HFFc6 (cell line): ENCODE measurements around the gene CXCL14. TPM values are rescaled to one million over a fixed set of nuclear protein-coding genes. Genes with fewer than 3 reads are reported as not detected.
A peak's percentile ranks its signal among the peaks of the same experiment; 100 is the strongest.

Experiments
- DNase-seq: peaks from one replicate; pipeline ENCODE4 v3.0.0-alpha.2; 2018
- H3K27ac Mint-ChIP-seq: 2 replicates; pipeline ENCODE4 v1.8.0; 2020; ENCODE audit warnings: mild to moderate bottlenecking, mixed read lengths
- H3K27me3 Mint-ChIP-seq: 2 replicates; pipeline ENCODE4 v1.8.0; 2021; ENCODE audit warnings: mild to moderate bottlenecking, moderate library complexity, mixed read lengths; ENCODE audit not compliant: insufficient read depth
- H3K36me3 Mint-ChIP-seq: 2 replicates; pipeline ENCODE4 v1.8.0; 2021; ENCODE audit warnings: low read depth, mixed read lengths
- H3K4me1 Mint-ChIP-seq: 2 replicates; pipeline ENCODE4 v1.8.0; 2020; ENCODE audit warnings: low read depth, mixed read lengths
- H3K4me3 Mint-ChIP-seq: 2 replicates; pipeline ENCODE4 v1.8.0; 2020; ENCODE audit warnings: mild to moderate bottlenecking, moderate library complexity, mixed read lengths
- H3K9me3 Mint-ChIP-seq: 2 replicates; pipeline ENCODE4 v1.8.0; 2020; ENCODE audit warnings: mild to moderate bottlenecking, mixed read lengths
- long read RNA-seq: library from polyadenylated mRNA; unstranded; transcript quantifications from one replicate; pipeline ENCODE4 v2.0.0, GENCODE V29; 2019
- total RNA-seq, 6 experiments: library from RNA; stranded (reverse); fragmentation: NEBNext Ultra II Directional; extraction: Animal tissue kit (Norgen Biotek cat#: 25700); gene quantifications; 2 replicates in 1 of 6; 3 replicates in 5 of 6; pipeline ENCODE4 v1.2.3, GENCODE V29; 2021
- TF ChIP-seq, protein P1 (sequence below): fragments of 200-600 bp; sonication (generic); IDR thresholded peaks from 2 replicates; pipeline ENCODE4 v1.5.0; 2021; ENCODE audit warnings: antibody characterized with exemption, mild to moderate bottlenecking

CXCL14 gene, protein sequence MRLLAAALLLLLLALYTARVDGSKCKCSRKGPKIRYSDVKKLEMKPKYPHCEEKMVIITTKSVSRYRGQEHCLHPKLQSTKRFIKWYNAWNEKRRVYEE
- under 1 TPM in 1 of 6 experiments, not detected in 5; 0.17 TPM for total RNA-seq
- long read RNA-seq: 0 reads

DNA sequence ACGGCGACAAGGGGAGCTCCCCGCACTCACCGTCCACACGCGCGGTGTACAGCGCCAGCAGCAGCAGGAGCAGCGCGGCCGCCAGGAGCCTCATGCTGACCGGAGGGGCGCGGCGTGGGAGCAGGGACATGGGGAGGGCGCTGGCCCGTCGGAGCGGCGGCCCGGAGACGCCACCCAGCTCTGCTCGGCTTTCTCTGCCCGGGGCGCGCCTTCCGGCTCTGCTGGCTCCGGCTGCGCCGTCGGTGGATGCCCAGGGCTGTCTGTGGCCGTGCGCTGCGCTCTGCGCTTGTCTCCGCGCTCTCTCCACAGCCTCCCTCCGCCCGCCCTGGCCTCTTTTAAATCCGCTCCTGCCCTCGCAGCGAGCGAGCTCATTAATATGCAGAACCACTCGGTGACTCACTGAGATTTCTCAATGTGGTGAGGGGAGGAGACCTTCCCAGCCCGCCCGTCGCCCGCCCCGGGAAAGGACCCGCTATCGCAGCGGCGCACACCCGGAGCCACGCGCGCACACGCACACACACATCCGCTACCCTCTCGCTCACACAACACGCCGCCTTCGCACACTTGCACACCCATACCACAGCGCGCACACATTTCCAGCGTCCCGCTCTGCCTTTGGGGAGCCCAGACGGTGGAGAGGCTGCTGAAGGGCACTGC is at the start of gene CXCL14:
Gene CXCL14, minus strand, starts transcription at position 307 of the 657 bp plus-strand sequence. Its CDS starts 213 bp downstream, at position 94.
- no peak within 1 kb of the TSS for H3K27ac Mint-ChIP-seq
- peak; percentile 27 for DNase-seq
- TF ChIP-seq, protein P1, sequence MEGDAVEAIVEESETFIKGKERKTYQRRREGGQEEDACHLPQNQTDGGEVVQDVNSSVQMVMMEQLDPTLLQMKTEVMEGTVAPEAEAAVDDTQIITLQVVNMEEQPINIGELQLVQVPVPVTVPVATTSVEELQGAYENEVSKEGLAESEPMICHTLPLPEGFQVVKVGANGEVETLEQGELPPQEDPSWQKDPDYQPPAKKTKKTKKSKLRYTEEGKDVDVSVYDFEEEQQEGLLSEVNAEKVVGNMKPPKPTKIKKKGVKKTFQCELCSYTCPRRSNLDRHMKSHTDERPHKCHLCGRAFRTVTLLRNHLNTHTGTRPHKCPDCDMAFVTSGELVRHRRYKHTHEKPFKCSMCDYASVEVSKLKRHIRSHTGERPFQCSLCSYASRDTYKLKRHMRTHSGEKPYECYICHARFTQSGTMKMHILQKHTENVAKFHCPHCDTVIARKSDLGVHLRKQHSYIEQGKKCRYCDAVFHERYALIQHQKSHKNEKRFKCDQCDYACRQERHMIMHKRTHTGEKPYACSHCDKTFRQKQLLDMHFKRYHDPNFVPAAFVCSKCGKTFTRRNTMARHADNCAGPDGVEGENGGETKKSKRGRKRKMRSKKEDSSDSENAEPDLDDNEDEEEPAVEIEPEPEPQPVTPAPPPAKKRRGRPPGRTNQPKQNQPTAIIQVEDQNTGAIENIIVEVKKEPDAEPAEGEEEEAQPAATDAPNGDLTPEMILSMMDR: no peak

DNA sequence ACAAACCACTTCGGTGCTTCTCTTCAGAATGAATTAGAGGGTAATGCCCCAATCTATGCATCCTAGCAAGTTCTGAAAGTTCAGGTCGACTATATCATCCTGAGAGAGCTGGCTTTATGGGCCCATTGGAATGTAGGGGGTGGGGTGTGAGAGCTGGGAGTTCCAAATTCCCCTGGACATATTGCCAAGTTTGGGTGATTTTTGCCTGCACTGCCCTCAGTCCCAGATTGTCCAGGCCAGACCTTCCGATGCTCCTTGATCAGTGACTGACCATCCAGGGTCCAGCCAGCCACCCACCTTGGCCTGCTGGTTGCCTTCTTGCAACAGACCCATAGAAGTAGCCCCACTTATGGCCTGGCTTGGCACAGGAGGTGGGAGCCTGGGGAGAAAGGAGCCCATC is 47.8 kb upstream of the CXCL14 start:
- no peaks in the 10 kb centered on the region for H3K36me3 Mint-ChIP-seq
- no peak overlapping the region for H3K27ac Mint-ChIP-seq
- peaks cover 7% of the 10 kb centered on the region for H3K27me3 Mint-ChIP-seq

More for the DNA sequence above, at the start of gene CXCL14:
- Mint-ChIP-seq H3K36me3 (no peaks in the 10 kb centered on the region), H3K27me3 (peaks cover 46% of the 10 kb centered on the region), H3K4me1 (peaks cover 18% of the 10 kb centered on the region), H3K9me3 (peaks cover 5% of the 10 kb centered on the region; the same call in 1 of the 2 replicates), H3K4me3 (peak within 1 kb of the TSS; percentile 64)

DNA sequence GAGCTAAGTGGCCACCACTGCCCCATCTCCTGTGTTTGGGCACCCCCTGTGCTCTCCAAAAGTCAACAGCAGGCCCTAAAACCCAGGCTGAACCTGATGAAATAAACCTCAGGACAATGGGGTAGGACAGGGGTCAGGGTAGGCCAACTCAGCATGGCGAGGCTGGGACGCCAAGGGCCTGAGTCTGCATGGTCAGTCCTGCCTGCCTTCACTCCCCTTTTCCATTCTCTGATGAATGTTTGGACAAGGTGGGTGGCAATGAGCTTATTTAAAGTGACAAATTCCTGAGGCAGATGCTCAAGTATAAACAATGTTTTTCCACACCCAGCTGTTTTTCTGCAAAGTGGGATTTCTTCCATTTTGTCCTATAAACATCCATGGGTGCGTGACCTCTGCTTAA is 47.2 kb upstream of the CXCL14 start:
- TF ChIP-seq, protein P1: no peak
- no peak overlapping the region for H3K4me3 Mint-ChIP-seq
- H3K9me3 Mint-ChIP-seq: no peaks in the 10 kb centered on the region
- no peak overlapping the region for H3K27ac Mint-ChIP-seq
- H3K4me1 Mint-ChIP-seq: no peaks in the 10 kb centered on the region
- H3K36me3 Mint-ChIP-seq: no peaks in the 10 kb centered on the region
- no peak for DNase-seq
- peaks cover 7% of the 10 kb centered on the region for H3K27me3 Mint-ChIP-seq

More for the DNA sequence above, 47.8 kb upstream of the CXCL14 start:
- Mint-ChIP-seq H3K9me3 (no peaks in the 10 kb centered on the region), H3K4me3 (no peak overlapping the region), H3K4me1 (no peaks in the 10 kb centered on the region)
- DNase-seq: no peak
- TF ChIP-seq, protein P1: no peak

DNA sequence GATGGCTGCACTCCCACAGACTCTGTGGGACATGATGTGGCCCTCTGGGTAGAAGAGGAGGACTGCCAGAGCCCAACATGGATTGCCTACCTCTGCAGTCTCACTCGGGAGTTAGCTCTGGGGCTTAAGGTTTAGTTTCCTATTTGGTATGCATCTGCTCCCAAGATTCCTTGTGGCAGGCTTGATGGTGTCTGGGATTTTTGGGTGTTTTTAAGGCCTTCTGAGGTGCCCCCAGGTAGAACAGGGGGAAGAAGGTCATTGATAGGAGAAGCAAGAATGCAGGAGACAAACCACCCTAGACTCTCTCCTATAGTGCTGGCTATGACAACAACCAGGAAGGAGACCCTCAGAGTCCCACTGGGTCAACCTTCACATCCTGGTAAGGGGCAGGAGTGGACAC is 46.7 kb upstream of the CXCL14 start:
- Mint-ChIP-seq H3K27me3 (peaks cover 7% of the 10 kb centered on the region), H3K36me3 (no peaks in the 10 kb centered on the region), H3K4me3 (no peak overlapping the region), H3K9me3 (no peaks in the 10 kb centered on the region), H3K27ac (no peak overlapping the region), H3K4me1 (no peaks in the 10 kb centered on the region)
- DNase-seq: no peak
- TF ChIP-seq, protein P1: no peak

DNA sequence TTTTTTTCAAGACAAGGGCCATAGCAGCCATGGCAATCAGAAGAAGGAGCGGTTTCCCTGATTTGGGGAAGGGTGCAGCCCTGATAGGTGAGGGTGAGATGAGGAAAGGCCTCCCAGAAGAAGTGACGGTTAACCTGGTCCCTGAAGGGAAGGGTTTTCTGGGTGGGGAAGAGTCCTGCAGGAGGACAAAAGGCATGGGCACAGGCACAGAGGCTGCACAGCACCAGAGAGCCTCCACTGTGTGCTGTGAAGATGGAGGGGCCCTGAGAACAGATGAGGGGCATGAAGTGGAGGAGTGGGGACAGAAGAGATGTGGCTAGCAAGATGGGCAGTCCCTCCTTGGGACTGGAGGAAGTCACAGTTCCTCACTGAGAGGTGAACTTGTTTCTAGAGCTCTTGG is 46.3 kb upstream of the CXCL14 start:
- Mint-ChIP-seq H3K36me3 (no peaks in the 10 kb centered on the region), H3K4me1 (no peaks in the 10 kb centered on the region), H3K27me3 (peaks cover 7% of the 10 kb centered on the region), H3K9me3 (no peaks in the 10 kb centered on the region), H3K4me3 (no peak overlapping the region), H3K27ac (no peak overlapping the region)
- DNase-seq: no peak
- TF ChIP-seq, protein P1: no peak
